HepG2 (cell line): Measurements from ENCODE around the gene PLEKHG2.

ENCODE experiments used
- MAFK ChIP-seq, 2 experiments: IDR thresholded peaks in 1 of 2; conservative IDR thresholded peaks in 1 of 2; 2 replicates each; pipeline ENCODE4 v1.6.1; 2011; ENCODE audit warnings: improper control_type of control experiment in 2 of 2, low read length in 2 of 2
- RAD21 ChIP-seq: fragments of 450-650 bp; formaldehyde crosslinking; IDR thresholded peaks from 2 replicates; pipeline ENCODE4 v1.5.0; 2020; ENCODE audit warnings: mild to moderate bottlenecking
- SOX13 ChIP-seq, 3 experiments: fragments of 450-650 bp in 1 of 3; sonication (generic) in 1 of 3; formaldehyde crosslinking in 1 of 3; IDR thresholded peaks in 2 of 3; conservative IDR thresholded peaks in 1 of 3; 2 replicates each; pipeline versions ENCODE4 v1.5.0 to v1.6.1; 2016 to 2020; ENCODE audit warnings: antibody characterized with exemption in 1 of 3, mild to moderate bottlenecking in 1 of 3, missing compliant biosample characterization in 1 of 3, missing genetic modification reagents in 1 of 3, moderate library complexity in 1 of 3
- THAP11 ChIP-seq: IDR thresholded peaks from 2 replicates; pipeline ENCODE4 v1.6.1; 2016; ENCODE audit warnings: missing biosample characterization, missing genetic modification reagents
- THYN1 ChIP-seq: sonication (generic); formaldehyde crosslinking; IDR thresholded peaks from 2 replicates; pipeline ENCODE4 v1.8.1; 2023; ENCODE audit warnings: low read depth, mild to moderate bottlenecking, moderate library complexity, missing genetic modification reagents, borderline replicate concordance
- ZBTB8A ChIP-seq: sonication (generic); formaldehyde crosslinking; IDR thresholded peaks from 2 replicates; pipeline ENCODE4 v1.4.0; 2020; ENCODE audit warnings: mild to moderate bottlenecking, low read depth, missing genetic modification reagents, borderline replicate concordance
- ZNF335 ChIP-seq: sonication (generic); formaldehyde crosslinking; IDR thresholded peaks from 2 replicates; pipeline ENCODE4 v1.4.0; 2020; ENCODE audit warnings: missing genetic modification reagents

DNA sequence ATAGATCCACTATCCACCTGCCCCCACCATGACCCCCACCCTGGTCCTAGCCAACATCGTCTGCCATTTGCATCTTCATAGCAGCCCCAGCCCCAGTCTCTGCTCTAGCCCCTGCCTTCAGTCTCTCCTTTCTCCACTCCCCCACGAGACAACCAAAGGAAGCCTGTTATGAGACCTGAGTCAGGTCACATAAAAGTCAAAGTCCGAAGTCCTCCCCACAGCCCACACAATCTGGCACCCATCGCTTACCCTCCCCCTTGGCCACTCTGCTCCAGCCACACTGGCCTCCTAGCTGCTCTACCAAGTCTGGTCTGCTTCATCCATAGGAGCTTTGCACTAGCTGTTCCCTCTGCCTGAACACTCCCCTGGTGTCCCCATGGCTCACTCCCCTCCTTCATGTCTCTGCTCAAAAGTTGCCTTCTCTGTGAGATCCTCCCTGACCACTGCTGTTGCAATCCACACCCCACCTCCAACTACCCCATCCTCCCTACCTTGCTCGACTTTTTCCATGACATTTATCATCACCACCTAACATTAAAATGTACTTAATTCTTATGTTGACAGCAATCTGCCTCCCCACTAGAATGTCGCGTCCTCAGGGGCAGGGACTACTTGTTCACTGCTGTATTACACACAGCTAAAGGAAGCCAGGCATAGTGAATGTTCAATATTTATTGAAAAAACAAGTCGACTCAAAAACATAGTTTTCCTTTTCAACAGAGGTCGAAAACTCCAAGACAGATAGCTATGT, 1.2 kb upstream of the PLEKHG2 start:
- TF ChIP-seq THAP11 (CRISPR knock-in tag) (no peak), SOX13 (IDR thresholded peaks at IDR 0.05) (no peak), SOX13 (CRISPR knock-in tag; conservative IDR thresholded peaks at IDR 0.05 in 1 of 2, IDR thresholded peaks at IDR 0.05 in 1 of 2) (peak; percentile 39 to 49; a peak in 1 of 4 replicates), RAD21 (CRISPR knock-in tag) (no peak), ZBTB8A (no peak), ZNF335 (CRISPR knock-in tag) (no peak; the same call in 1 of the 2 replicates), THYN1 (CRISPR knock-in tag) (no peak), MAFK (conservative IDR thresholded peaks at IDR 0.05 in 1 of 2, IDR thresholded peaks at IDR 0.05 in 1 of 2; ENCODE audit: low read length in 2 of 2) (no peak)
